Suprapubic skin (tissue), 4 donors: ENCODE data around the gene DHCR7. TPM values are rescaled to one million over a fixed set of nuclear protein-coding genes. Genes with fewer than 3 reads are reported as not detected.

ENCODE experiments used
- DNase-seq, 2 donors: peaks; one replicate each; pipeline ENCODE4 v3.0.0-alpha.2; 2019; ENCODE audit warnings: low spot score in 2 of 2
- H3K27ac ChIP-seq: fragments of 200-600 bp; sonication (generic); one replicate; pipeline ENCODE4 v1.5.1; 2019
- H3K27me3 ChIP-seq: fragments of 200-600 bp; sonication (generic); one replicate; pipeline ENCODE4 v1.5.1; 2019
- H3K36me3 ChIP-seq: fragments of 200-600 bp; sonication (generic); one replicate; pipeline ENCODE4 v1.5.1; 2019
- H3K4me1 ChIP-seq: fragments of 200-600 bp; sonication (generic); one replicate; pipeline ENCODE4 v1.5.1; 2019
- H3K4me3 ChIP-seq: fragments of 200-600 bp; sonication (generic); one replicate; pipeline ENCODE4 v1.5.1; 2019; ENCODE audit warnings: mild to moderate bottlenecking
- H3K9me3 ChIP-seq: fragments of 200-600 bp; sonication (generic); one replicate; pipeline ENCODE4 v1.5.1; 2019
- EP300 ChIP-seq: sonication (generic); formaldehyde crosslinking; IDR thresholded peaks from one replicate; pipeline ENCODE4 v1.6.1; 2017; ENCODE audit warnings: antibody characterized with exemption
- POLR2A ChIP-seq, 2 donors: fragments of 450-650 bp; IDR thresholded peaks; one replicate each; pipeline ENCODE4 v1.6.1; 2017; ENCODE audit warnings: antibody characterized with exemption in 2 of 2, mild to moderate bottlenecking in 2 of 2, moderate library complexity in 2 of 2
- POLR2AphosphoS5 ChIP-seq, 3 donors: sonication (generic); formaldehyde crosslinking; IDR thresholded peaks; one replicate each; pipeline ENCODE4 v1.6.1; 2017; ENCODE audit warnings: antibody characterized with exemption in 3 of 3
- WGBS: methylation state at CpG from one replicate; pipeline ENCODE4 v1.1.5; 2018; 5-methylcytosine and 5-hydroxymethylcytosine counted together
- total RNA-seq, 4 donors: library from RNA; depleted of rRNA; stranded (reverse); fragments of >200 nt; gene quantifications; one replicate each; pipeline ENCODE4 v1.1.0, GENCODE V29; 2016
- TF ChIP-seq, protein P1 (sequence below), 2 donors: fragments of 200-600 bp in 1 of 2; fragments of 450-650 bp in 1 of 2; sonication (generic) in 1 of 2; IDR thresholded peaks; one replicate each; pipeline ENCODE4 v1.5.1; 2016 to 2019; ENCODE audit warnings: antibody characterized with exemption in 2 of 2, mild to moderate bottlenecking in 1 of 2, moderate library complexity in 1 of 2

Gene DHCR7
- total RNA-seq, 4 donors from 2014 or later, result 41.8 to 140 (median 76.7) TPM

- WGBS, result no CpG with 5 or more reads among the region's 7 CpGs
- no peak for DNase-seq
- no peak for TF ChIP-seq EP300
- TF ChIP-seq POLR2AphosphoS5 (IDR thresholded peaks at IDR 0.05), result no peak
- TF ChIP-seq, protein P1, sequence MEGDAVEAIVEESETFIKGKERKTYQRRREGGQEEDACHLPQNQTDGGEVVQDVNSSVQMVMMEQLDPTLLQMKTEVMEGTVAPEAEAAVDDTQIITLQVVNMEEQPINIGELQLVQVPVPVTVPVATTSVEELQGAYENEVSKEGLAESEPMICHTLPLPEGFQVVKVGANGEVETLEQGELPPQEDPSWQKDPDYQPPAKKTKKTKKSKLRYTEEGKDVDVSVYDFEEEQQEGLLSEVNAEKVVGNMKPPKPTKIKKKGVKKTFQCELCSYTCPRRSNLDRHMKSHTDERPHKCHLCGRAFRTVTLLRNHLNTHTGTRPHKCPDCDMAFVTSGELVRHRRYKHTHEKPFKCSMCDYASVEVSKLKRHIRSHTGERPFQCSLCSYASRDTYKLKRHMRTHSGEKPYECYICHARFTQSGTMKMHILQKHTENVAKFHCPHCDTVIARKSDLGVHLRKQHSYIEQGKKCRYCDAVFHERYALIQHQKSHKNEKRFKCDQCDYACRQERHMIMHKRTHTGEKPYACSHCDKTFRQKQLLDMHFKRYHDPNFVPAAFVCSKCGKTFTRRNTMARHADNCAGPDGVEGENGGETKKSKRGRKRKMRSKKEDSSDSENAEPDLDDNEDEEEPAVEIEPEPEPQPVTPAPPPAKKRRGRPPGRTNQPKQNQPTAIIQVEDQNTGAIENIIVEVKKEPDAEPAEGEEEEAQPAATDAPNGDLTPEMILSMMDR (IDR thresholded peaks at IDR 0.05), result no peak
- TF ChIP-seq POLR2A (IDR thresholded peaks at IDR 0.05), result no peak
- H3K4me1 ChIP-seq, result no peaks in the 10 kb centered on the region
- H3K4me3 ChIP-seq, result no peak overlapping the region
- H3K36me3 ChIP-seq, result no peaks in the 10 kb centered on the region
- no peaks in the 10 kb centered on the region for H3K9me3 ChIP-seq
- H3K27me3 ChIP-seq, result peaks cover 23% of the 10 kb centered on the region
- H3K27ac ChIP-seq, result no peak overlapping the region
These were observed 48.9 kb downstream of the DHCR7 start for GRCh38 chr11:71399341-71399740.

GRCh38 chr11:71397961-71398360 is 50.2 kb downstream of the DHCR7 start:
- Histone ChIP-seq H3K27ac (no peak overlapping the region), H3K4me3 (no peak overlapping the region), H3K4me1 (no peaks in the 10 kb centered on the region), H3K9me3 (no peaks in the 10 kb centered on the region), H3K36me3 (no peaks in the 10 kb centered on the region), H3K27me3 (peaks cover 30% of the 10 kb centered on the region)
- TF ChIP-seq EP300, result no peak
- TF ChIP-seq, protein P1 (IDR thresholded peaks at IDR 0.05), result no peak
- TF ChIP-seq POLR2A (IDR thresholded peaks at IDR 0.05), result no peak
- no peak for TF ChIP-seq POLR2AphosphoS5 (IDR thresholded peaks at IDR 0.05)
- 95% methylated on average over 6 of the region's 17 CpGs for whole genome bisulfite sequencing
- DNase-seq, result no peak

DNA sequence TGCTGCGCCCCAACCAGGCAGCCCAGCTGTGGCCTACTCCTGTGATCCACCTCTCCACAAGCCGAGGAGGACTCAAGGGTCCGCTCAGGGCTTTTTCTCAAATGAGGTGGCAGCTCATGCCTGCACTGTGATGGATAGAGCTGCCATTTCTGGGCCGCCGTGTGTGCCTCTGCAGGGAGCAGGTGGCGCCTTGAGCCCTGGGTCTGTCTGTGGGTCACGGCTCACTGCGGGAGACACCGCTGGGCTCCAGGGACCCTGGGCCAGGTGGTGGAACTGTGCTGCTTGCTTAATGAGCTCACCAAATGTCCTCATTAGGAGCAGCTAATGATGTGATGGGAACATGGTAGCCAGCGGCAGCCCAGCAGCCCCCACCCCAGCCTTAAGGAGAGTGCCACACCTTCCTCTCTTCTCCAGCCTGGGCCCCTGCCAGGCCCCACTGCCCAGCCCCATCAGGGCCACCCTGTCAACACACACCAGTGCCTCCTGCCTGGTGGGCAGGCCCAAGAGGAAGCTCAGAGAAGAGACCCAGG is 50.8 kb downstream of the DHCR7 start:
- Histone ChIP-seq H3K27me3 (peaks cover 35% of the 10 kb centered on the region), H3K4me3 (no peak overlapping the region), H3K4me1 (no peaks in the 10 kb centered on the region), H3K36me3 (no peaks in the 10 kb centered on the region), H3K9me3 (no peaks in the 10 kb centered on the region), H3K27ac (no peak overlapping the region)
- DNase-seq, result no peak
- TF ChIP-seq EP300 (no peak), POLR2A (IDR thresholded peaks at IDR 0.05) (no peak), POLR2AphosphoS5 (IDR thresholded peaks at IDR 0.05) (no peak)
- TF ChIP-seq, protein P1 (IDR thresholded peaks at IDR 0.05), result no peak
- 100% methylated on average over 1 of the region's 10 CpGs for WGBS

DNA sequence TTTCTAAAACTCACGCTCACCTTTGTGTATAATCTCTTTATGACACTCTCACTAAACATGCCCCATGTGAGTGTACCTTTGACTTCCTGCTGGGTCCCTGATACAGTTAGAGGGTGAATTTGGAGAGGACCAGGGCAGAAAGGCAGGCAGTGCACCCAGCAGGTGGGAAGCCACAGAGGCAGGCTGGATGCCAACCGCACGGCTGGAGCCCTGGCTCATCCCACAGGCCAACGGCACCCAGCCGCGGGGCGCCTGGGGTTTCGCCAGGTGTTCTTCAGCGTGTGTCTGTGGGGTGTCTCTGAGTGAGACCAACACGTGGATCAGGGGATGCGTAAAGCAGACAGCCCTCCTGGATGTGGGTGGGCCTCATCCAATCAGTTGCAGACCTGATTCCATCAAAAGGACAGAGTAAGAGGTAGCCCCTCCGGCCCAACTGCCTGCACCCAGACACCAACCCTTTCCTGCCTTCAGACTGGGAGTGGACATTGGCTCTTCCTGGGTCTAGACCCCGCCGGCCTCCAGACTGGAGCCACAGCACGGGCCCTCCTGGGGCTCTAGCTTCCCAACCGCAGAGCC is 51.6 kb downstream of the DHCR7 start:
- no peak for TF ChIP-seq POLR2A (IDR thresholded peaks at IDR 0.05)
- no peak for TF ChIP-seq POLR2AphosphoS5 (IDR thresholded peaks at IDR 0.05)
- TF ChIP-seq, protein P1 (IDR thresholded peaks at IDR 0.05), result no peak
- no peak for TF ChIP-seq EP300
- no peak for DNase-seq
- peaks cover 41% of the 10 kb centered on the region for H3K27me3 ChIP-seq
- H3K4me3 ChIP-seq, result no peak overlapping the region
- no peaks in the 10 kb centered on the region for H3K9me3 ChIP-seq
- H3K4me1 ChIP-seq, result no peaks in the 10 kb centered on the region
- no peaks in the 10 kb centered on the region for H3K36me3 ChIP-seq
- 83% methylated on average over 15 of the region's 16 CpGs for WGBS
- no peak overlapping the region for H3K27ac ChIP-seq

DNA sequence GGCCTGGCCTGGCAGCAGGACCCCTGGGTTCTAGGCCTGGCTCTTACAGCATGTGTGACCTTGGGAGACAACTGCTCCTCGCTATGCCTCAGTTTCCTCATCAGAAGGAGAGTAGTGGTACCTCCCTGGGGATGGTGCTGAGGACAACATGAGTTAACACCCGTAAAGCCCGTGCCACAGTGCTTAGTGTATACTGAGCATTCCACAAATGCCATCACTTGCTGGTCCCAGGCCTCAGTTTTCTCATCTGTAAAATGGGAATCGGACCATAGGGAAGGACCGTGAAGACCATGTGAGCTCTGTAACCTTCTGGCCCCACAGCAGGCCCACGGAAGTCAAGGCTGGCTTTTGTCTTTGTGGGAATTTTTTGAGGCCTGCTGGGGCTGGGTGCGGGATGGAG is 52.4 kb downstream of the DHCR7 start:
- no peaks in the 10 kb centered on the region for H3K9me3 ChIP-seq
- H3K4me3 ChIP-seq, result no peak overlapping the region
- H3K27me3 ChIP-seq, result peaks cover 50% of the 10 kb centered on the region
- no peak for DNase-seq
- no peak overlapping the region for H3K27ac ChIP-seq
- H3K4me1 ChIP-seq, result no peaks in the 10 kb centered on the region
- no peak for TF ChIP-seq POLR2AphosphoS5 (IDR thresholded peaks at IDR 0.05)
- no peak for TF ChIP-seq EP300
- TF ChIP-seq, protein P1 (IDR thresholded peaks at IDR 0.05), result no peak
- TF ChIP-seq POLR2A (IDR thresholded peaks at IDR 0.05), result no peak
- H3K36me3 ChIP-seq, result no peaks in the 10 kb centered on the region
- WGBS, result 92% methylated on average over 5 of the region's 7 CpGs
